ENCODE measurements around the gene TUBA4A.

The TUBA4A gene

GRCh38 chr2:219214786-219215185 is 38.9 kb downstream of the TUBA4A start:
- Histone ChIP-seq H3K27ac (ENCODE audit: low read depth, low read length) (no peak overlapping the region), H3K9me3 (ENCODE audit: control insufficient read depth in 1 of 2, low read length in 2 of 2) (no peaks in the 10 kb centered on the region), H3K27me3 (ENCODE audit: control insufficient read depth in 1 of 2, insufficient read depth in 2 of 2, low read length in 2 of 2) (no peaks in the 10 kb centered on the region), H3K9ac (ENCODE audit: low read depth in 1 of 2, low read length in 2 of 2) (no peak overlapping the region), H3K4me3 (ENCODE audit: low read depth in 1 of 2, low read length in 2 of 2) (no peak overlapping the region), H3K4me1 (ENCODE audit: control insufficient read depth in 1 of 2, insufficient read depth in 2 of 2, low read length in 2 of 2) (peaks cover 17 to 24% of the 10 kb centered on the region in 2 donors), H3K36me3 (ENCODE audit: control insufficient read depth in 1 of 2, insufficient read depth in 2 of 2, low read length in 2 of 2) (peaks cover 9 to 37% of the 10 kb centered on the region in 2 donors)

- Histone ChIP-seq H3K9ac (ENCODE audit: low read depth in 1 of 2, low read length in 2 of 2) (no peak overlapping the region), H3K27me3 (ENCODE audit: control insufficient read depth in 1 of 2, insufficient read depth in 2 of 2, low read length in 2 of 2) (no peaks in the 10 kb centered on the region), H3K4me1 (ENCODE audit: control insufficient read depth in 1 of 2, insufficient read depth in 2 of 2, low read length in 2 of 2) (peaks cover 11 to 18% of the 10 kb centered on the region in 2 donors), H3K9me3 (ENCODE audit: control insufficient read depth in 1 of 2, low read length in 2 of 2) (no peaks in the 10 kb centered on the region), H3K4me3 (ENCODE audit: low read depth in 1 of 2, low read length in 2 of 2) (no peak overlapping the region), H3K27ac (ENCODE audit: low read depth, low read length) (no peak overlapping the region), H3K36me3 (ENCODE audit: control insufficient read depth in 1 of 2, insufficient read depth in 2 of 2, low read length in 2 of 2) (peaks cover 9 to 39% of the 10 kb centered on the region in 2 donors)
Observed at GRCh38 chr2:219214141-219214540, 39.6 kb downstream of the TUBA4A start.

GRCh38 chr2:219213486-219214071 is 40.1 kb downstream of the TUBA4A start:
- H3K9me3 ChIP-seq (ENCODE audit: control insufficient read depth in 1 of 2, low read length in 2 of 2) = no peaks in the 10 kb centered on the region
- H3K27me3 ChIP-seq (ENCODE audit: control insufficient read depth in 1 of 2, insufficient read depth in 2 of 2, low read length in 2 of 2) = no peaks in the 10 kb centered on the region
- peaks cover 9 to 44% of the 10 kb centered on the region in 2 donors for H3K36me3 ChIP-seq (ENCODE audit: control insufficient read depth in 1 of 2, insufficient read depth in 2 of 2, low read length in 2 of 2)
- no peak overlapping the region for H3K4me3 ChIP-seq (ENCODE audit: low read depth in 1 of 2, low read length in 2 of 2)
- no peak overlapping the region for H3K9ac ChIP-seq (ENCODE audit: low read depth in 1 of 2, low read length in 2 of 2)
- H3K27ac ChIP-seq (ENCODE audit: low read depth, low read length) = no peak overlapping the region
- peaks cover 9 to 17% of the 10 kb centered on the region in 2 donors for H3K4me1 ChIP-seq (ENCODE audit: control insufficient read depth in 1 of 2, insufficient read depth in 2 of 2, low read length in 2 of 2)

GRCh38 chr2:219213026-219213415 is 40.7 kb downstream of the TUBA4A start:
- Histone ChIP-seq H3K9ac (ENCODE audit: low read depth in 1 of 2, low read length in 2 of 2) (no peak overlapping the region), H3K9me3 (ENCODE audit: control insufficient read depth in 1 of 2, low read length in 2 of 2) (no peaks in the 10 kb centered on the region), H3K27ac (ENCODE audit: low read depth, low read length) (no peak overlapping the region), H3K36me3 (ENCODE audit: control insufficient read depth in 1 of 2, insufficient read depth in 2 of 2, low read length in 2 of 2) (peaks cover 9 to 50% of the 10 kb centered on the region in 2 donors), H3K4me3 (ENCODE audit: low read depth in 1 of 2, low read length in 2 of 2) (no peak overlapping the region), H3K4me1 (ENCODE audit: control insufficient read depth in 1 of 2, insufficient read depth in 2 of 2, low read length in 2 of 2) (peaks cover 9 to 17% of the 10 kb centered on the region in 2 donors), H3K27me3 (ENCODE audit: control insufficient read depth in 1 of 2, insufficient read depth in 2 of 2, low read length in 2 of 2) (no peaks in the 10 kb centered on the region)

GRCh38 chr2:219210886-219211362 is 42.8 kb downstream of the TUBA4A start:
- no peaks in the 10 kb centered on the region for H3K9me3 ChIP-seq (ENCODE audit: control insufficient read depth in 1 of 2, low read length in 2 of 2)
- peaks cover 18 to 22% of the 10 kb centered on the region in 2 donors for H3K4me1 ChIP-seq (ENCODE audit: control insufficient read depth in 1 of 2, insufficient read depth in 2 of 2, low read length in 2 of 2)
- H3K4me3 ChIP-seq (ENCODE audit: low read depth in 1 of 2, low read length in 2 of 2) = no peak overlapping the region
- H3K9ac ChIP-seq (ENCODE audit: low read depth in 1 of 2, low read length in 2 of 2) = no peak overlapping the region
- no peak overlapping the region for H3K27ac ChIP-seq (ENCODE audit: low read depth, low read length)
- peaks cover 9 to 51% of the 10 kb centered on the region in 2 donors for H3K36me3 ChIP-seq (ENCODE audit: control insufficient read depth in 1 of 2, insufficient read depth in 2 of 2, low read length in 2 of 2)
- no peaks in the 10 kb centered on the region for H3K27me3 ChIP-seq (ENCODE audit: control insufficient read depth in 1 of 2, insufficient read depth in 2 of 2, low read length in 2 of 2)

GRCh38 chr2:219210196-219210885 is 43.4 kb downstream of the TUBA4A start:
- Histone ChIP-seq H3K27me3 (ENCODE audit: control insufficient read depth in 1 of 2, insufficient read depth in 2 of 2, low read length in 2 of 2) (no peaks in the 10 kb centered on the region), H3K9ac (ENCODE audit: low read depth in 1 of 2, low read length in 2 of 2) (no peak overlapping the region), H3K27ac (ENCODE audit: low read depth, low read length) (no peak overlapping the region), H3K4me3 (ENCODE audit: low read depth in 1 of 2, low read length in 2 of 2) (no peak overlapping the region), H3K36me3 (ENCODE audit: control insufficient read depth in 1 of 2, insufficient read depth in 2 of 2, low read length in 2 of 2) (peaks cover 9 to 51% of the 10 kb centered on the region in 2 donors), H3K9me3 (ENCODE audit: control insufficient read depth in 1 of 2, low read length in 2 of 2) (no peaks in the 10 kb centered on the region), H3K4me1 (ENCODE audit: control insufficient read depth in 1 of 2, insufficient read depth in 2 of 2, low read length in 2 of 2) (peaks cover 19 to 26% of the 10 kb centered on the region in 2 donors)

- H3K4me1 ChIP-seq (ENCODE audit: control insufficient read depth in 1 of 2, insufficient read depth in 2 of 2, low read length in 2 of 2) = peaks cover 19 to 26% of the 10 kb centered on the region in 2 donors
- H3K27ac ChIP-seq (ENCODE audit: low read depth, low read length) = no peak overlapping the region
- H3K36me3 ChIP-seq (ENCODE audit: control insufficient read depth in 1 of 2, insufficient read depth in 2 of 2, low read length in 2 of 2) = peaks cover 5 to 45% of the 10 kb centered on the region in 2 donors
- H3K9me3 ChIP-seq (ENCODE audit: control insufficient read depth in 1 of 2, low read length in 2 of 2) = no peaks in the 10 kb centered on the region
- no peak overlapping the region for H3K4me3 ChIP-seq (ENCODE audit: low read depth in 1 of 2, low read length in 2 of 2)
- no peak overlapping the region for H3K9ac ChIP-seq (ENCODE audit: low read depth in 1 of 2, low read length in 2 of 2)
- no peaks in the 10 kb centered on the region for H3K27me3 ChIP-seq (ENCODE audit: control insufficient read depth in 1 of 2, insufficient read depth in 2 of 2, low read length in 2 of 2)
Observed at GRCh38 chr2:219209236-219210195, 44.2 kb downstream of the TUBA4A start.

- no peaks in the 10 kb centered on the region for H3K9me3 ChIP-seq (ENCODE audit: control insufficient read depth in 1 of 2, low read length in 2 of 2)
- peak overlapping the region in 1 of 2 donors; percentile 75 for H3K4me3 ChIP-seq (ENCODE audit: low read depth in 1 of 2, low read length in 2 of 2)
- H3K27ac ChIP-seq (ENCODE audit: low read depth, low read length) = no peak overlapping the region
- peaks cover 19 to 26% of the 10 kb centered on the region in 2 donors for H3K4me1 ChIP-seq (ENCODE audit: control insufficient read depth in 1 of 2, insufficient read depth in 2 of 2, low read length in 2 of 2)
- peaks cover 0 to 31% of the 10 kb centered on the region in 2 donors for H3K36me3 ChIP-seq (ENCODE audit: control insufficient read depth in 1 of 2, insufficient read depth in 2 of 2, low read length in 2 of 2)
- peak overlapping the region; percentile 51 to 93 for H3K9ac ChIP-seq (ENCODE audit: low read depth in 1 of 2, low read length in 2 of 2)
- H3K27me3 ChIP-seq (ENCODE audit: control insufficient read depth in 1 of 2, insufficient read depth in 2 of 2, low read length in 2 of 2) = no peaks in the 10 kb centered on the region
Observed at GRCh38 chr2:219207884-219208740, 45.6 kb downstream of the TUBA4A start.

- Histone ChIP-seq H3K27me3 (ENCODE audit: control insufficient read depth in 1 of 2, insufficient read depth in 2 of 2, low read length in 2 of 2) (no peaks in the 10 kb centered on the region), H3K4me3 (ENCODE audit: low read depth in 1 of 2, low read length in 2 of 2) (peak overlapping the region; percentile 75 to 79), H3K9me3 (ENCODE audit: control insufficient read depth in 1 of 2, low read length in 2 of 2) (no peaks in the 10 kb centered on the region), H3K9ac (ENCODE audit: low read depth in 1 of 2, low read length in 2 of 2) (peak overlapping the region; percentile 51 to 93), H3K36me3 (ENCODE audit: control insufficient read depth in 1 of 2, insufficient read depth in 2 of 2, low read length in 2 of 2) (peaks cover 0 to 25% of the 10 kb centered on the region in 2 donors), H3K27ac (ENCODE audit: low read depth, low read length) (peak overlapping the region; percentile 94), H3K4me1 (ENCODE audit: control insufficient read depth in 1 of 2, insufficient read depth in 2 of 2, low read length in 2 of 2) (peaks cover 19 to 26% of the 10 kb centered on the region in 2 donors)
Observed at GRCh38 chr2:219207134-219207883, 46.4 kb downstream of the TUBA4A start.
